ENCODE measurements around the gene AQP1.

DNA sequence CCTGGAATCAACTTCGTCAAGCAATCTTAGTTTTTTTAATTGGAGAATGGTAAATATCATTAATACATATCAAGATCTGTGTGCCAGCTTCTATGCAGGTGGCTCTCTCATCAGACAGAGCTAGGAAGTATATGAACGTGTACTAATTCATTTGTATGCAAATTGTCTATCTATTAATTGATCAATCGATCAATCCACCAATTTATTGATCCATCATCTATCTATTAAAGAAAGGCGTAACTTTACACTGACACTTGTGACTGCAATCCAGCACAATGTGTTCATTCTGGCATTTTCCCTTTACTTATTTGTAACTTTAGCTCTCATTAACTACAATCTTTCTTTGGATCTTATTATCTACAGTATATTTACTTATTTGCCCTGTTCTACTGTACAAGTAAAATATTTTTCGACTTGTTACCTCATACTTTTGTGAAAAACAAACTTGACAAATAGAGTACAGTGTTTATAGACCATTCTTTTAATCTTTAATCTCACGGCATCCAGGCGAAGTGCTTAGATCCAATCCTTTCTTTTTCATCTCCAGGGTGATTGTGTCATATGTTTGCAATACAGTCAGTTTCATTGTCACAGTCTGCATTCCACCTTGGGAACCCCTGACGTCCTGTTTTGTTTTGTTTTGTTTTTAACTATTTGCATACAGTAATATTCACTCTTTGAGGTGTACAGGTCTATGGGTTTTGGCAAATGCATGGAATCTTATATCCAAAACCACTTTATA is 30.1 kb downstream of the AQP1 start:
- no peak for TF ChIP-seq RXRA (CRISPR knock-in tag; IDR thresholded peaks at IDR 0.05)
- no peak for TF ChIP-seq CTCF (CRISPR knock-in tag; IDR thresholded peaks at IDR 0.05)
- TF ChIP-seq RBM39 (IDR thresholded peaks at IDR 0.05; ENCODE audit: low read depth, low read length, poor library complexity, severe bottlenecking), result no peak
- no peak for TF ChIP-seq POLR2A (IDR thresholded peaks at IDR 0.05; ENCODE audit: insufficient read depth in 1 of 2, low read depth in 2 of 2, low read length in 2 of 2)
- TF ChIP-seq NR1H2 (CRISPR knock-in tag; IDR thresholded peaks at IDR 0.05; ENCODE audit: borderline replicate concordance, low read depth), result no peak
- no peak for TF ChIP-seq EP300 (IDR thresholded peaks at IDR 0.05; ENCODE audit: low read depth in 2 of 2, low read length in 2 of 2)
- no peak for TF ChIP-seq EP300 (CRISPR knock-in tag; IDR thresholded peaks at IDR 0.05; ENCODE audit: borderline replicate concordance)
- TF ChIP-seq, protein P1, sequence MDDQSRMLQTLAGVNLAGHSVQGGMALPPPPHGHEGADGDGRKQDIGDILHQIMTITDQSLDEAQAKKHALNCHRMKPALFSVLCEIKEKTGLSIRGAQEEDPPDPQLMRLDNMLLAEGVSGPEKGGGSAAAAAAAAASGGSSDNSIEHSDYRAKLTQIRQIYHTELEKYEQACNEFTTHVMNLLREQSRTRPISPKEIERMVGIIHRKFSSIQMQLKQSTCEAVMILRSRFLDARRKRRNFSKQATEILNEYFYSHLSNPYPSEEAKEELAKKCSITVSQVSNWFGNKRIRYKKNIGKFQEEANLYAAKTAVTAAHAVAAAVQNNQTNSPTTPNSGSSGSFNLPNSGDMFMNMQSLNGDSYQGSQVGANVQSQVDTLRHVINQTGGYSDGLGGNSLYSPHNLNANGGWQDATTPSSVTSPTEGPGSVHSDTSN (CRISPR knock-in tag; IDR thresholded peaks at IDR 0.05; ENCODE audit: borderline replicate concordance), result no peak
- TF ChIP-seq NRL (CRISPR knock-in tag; IDR thresholded peaks at IDR 0.05; ENCODE audit: borderline replicate concordance), result no peak
- TF ChIP-seq POLR2AphosphoS5 (IDR thresholded peaks at IDR 0.05; ENCODE audit: low read depth, low read length), result no peak
- no peak for TF ChIP-seq CBX2 (IDR thresholded peaks at IDR 0.05; ENCODE audit: low read depth, low read length)
- TF ChIP-seq CBX2 (CRISPR knock-in tag; IDR thresholded peaks at IDR 0.05; ENCODE audit: low read depth), result no peak
